RWPE1 (cell line): Measurements from ENCODE around the gene SERPINA10.
A peak's percentile ranks its signal among the peaks of the same experiment; 100 is the strongest.

Experiments used
- CTCF ChIA-PET: fragments of 350-600 bp; sonication (Branson Sonifier 250); formaldehyde crosslinking; extraction: SDS; loops from one replicate; lab custom pipeline; 2021; lab: Yijun Ruan, JAX
- POLR2A ChIA-PET: fragments of 400-600 bp; formaldehyde crosslinking; extraction: SDS; loops from one replicate; lab custom pipeline; 2020; ENCODE audit warnings: antibody characterized with exemption; ENCODE audit not compliant: low non-redundant PET; lab: Yijun Ruan, JAX
- DNase-seq: peaks from one replicate; pipeline ENCODE4 v3.0.0; 2012; ENCODE audit warnings: low spot score
- H3K27ac ChIP-seq: fragments of 450-650 bp; 2 replicates; pipeline ENCODE4 v1.5.1; 2017
- CTCF ChIP-seq: fragments of 450-650 bp; conservative IDR thresholded peaks from 2 replicates; pipeline ENCODE4 v1.5.1; 2017; ENCODE audit warnings: low read depth, mild to moderate bottlenecking

The SERPINA10 gene

GRCh38 chr14:94330432-94330831, 37.4 kb upstream of the SERPINA10 start:
- ChIA-PET CTCF (no interaction called here), POLR2A (no interaction called here)
- no peak for TF ChIP-seq CTCF
- DNase-seq: no peak
- H3K27ac ChIP-seq: peak overlapping the region; percentile 56

GRCh38 chr14:94329857-94330256, 36.8 kb upstream of the SERPINA10 start:
- H3K27ac ChIP-seq: no peak overlapping the region
- POLR2A ChIA-PET: no interaction called here
- no peak for DNase-seq
- CTCF ChIA-PET: no interaction called here
- no peak for TF ChIP-seq CTCF

GRCh38 chr14:94328196-94328595, 35.1 kb upstream of the SERPINA10 start:
- CTCF ChIA-PET: no interaction called here
- POLR2A ChIA-PET: no interaction called here

GRCh38 chr14:94322648-94323570, 29.8 kb upstream of the SERPINA10 start, which contains the start of gene SERPINA6:
SERPINA6 (minus strand) TSS chr14:94323336; CDS start chr14:94314648, 8,688 bp downstream.
- no peak for TF ChIP-seq CTCF
- H3K27ac ChIP-seq: peak within 1 kb of the TSS; percentile 7; the same call in 1 of the 2 replicates
- ChIA-PET POLR2A (no interaction called here), CTCF (no interaction called here)
- DNase-seq: no peak

More at GRCh38 chr14:94328196-94328595, 35.1 kb upstream of the SERPINA10 start:
- H3K27ac ChIP-seq: no peak overlapping the region
- no peak for DNase-seq
- no peak for TF ChIP-seq CTCF

- DNase-seq: no peak
- ChIA-PET POLR2A (no interaction called here), CTCF (interaction anchor here (0.5 kb wide), 1 partner anchor 228 kb away, joined by 3 read pairs; no protein-coding TSS in a partner anchor)
- no peak for TF ChIP-seq CTCF
- H3K27ac ChIP-seq: peak overlapping the region; percentile 56
These were observed 28.6 kb upstream of the SERPINA10 start for GRCh38 chr14:94321421-94322271.

- POLR2A ChIA-PET: no interaction called here
- DNase-seq: peak; percentile 63
- CTCF ChIA-PET: interaction anchor here (0.6 kb wide), 1 partner anchor 369 kb away, joined by 5 read pairs; no protein-coding TSS in a partner anchor
- H3K27ac ChIP-seq: peak overlapping the region; percentile 56
- TF ChIP-seq CTCF: no peak
These were observed 27.2 kb upstream of the SERPINA10 start for GRCh38 chr14:94320243-94320642.
